Natural killer cell (primary cell): ENCODE measurements around the gene KLHL21. TPM values are rescaled to one million over a fixed set of nuclear protein-coding genes. Genes with fewer than 3 reads are reported as not detected.
A peak's percentile ranks its signal among the peaks of the same experiment; 100 is the strongest.

Source experiments
- ATAC-seq, 3 donors: fragments of 150-1000 bp in 2 of 3; fragments of 200-7000 bp in 1 of 3; cut with Tn5 transposase; 1 replicate in 1 of 3; 2 replicates in 2 of 3; pipeline ENCODE4 v1.10.0; 2021; ENCODE audit warnings: mild to moderate bottlenecking in 2 of 3, moderate library complexity in 2 of 3
- DNase-seq, 2 donors: peaks; one replicate each; pipeline versions ENCODE4 v3.0.0 to v3.0.0-alpha.2; 2013 to 2021; ENCODE audit warnings: mixed read lengths in 1 of 2
- H3K27ac ChIP-seq: one replicate; pipeline ENCODE4 v1.5.1; 2013; ENCODE audit warnings: mild to moderate bottlenecking, low read length
- H3K27me3 ChIP-seq: one replicate; pipeline ENCODE4 v1.6.1; 2013; ENCODE audit warnings: low read length; ENCODE audit not compliant: control insufficient read depth, insufficient read depth
- H3K36me3 ChIP-seq: one replicate; pipeline ENCODE4 v1.6.1; 2013; ENCODE audit warnings: low read length; ENCODE audit not compliant: control insufficient read depth, insufficient read depth
- H3K4me1 ChIP-seq: one replicate; pipeline ENCODE4 v1.6.1; 2013; ENCODE audit warnings: low read length; ENCODE audit not compliant: control insufficient read depth, insufficient read depth
- H3K4me3 ChIP-seq: one replicate; pipeline ENCODE4 v1.5.1; 2013; ENCODE audit warnings: low read length
- H3K9me3 ChIP-seq: one replicate; pipeline ENCODE4 v1.6.1; 2013; ENCODE audit warnings: low read length; ENCODE audit not compliant: control insufficient read depth, insufficient read depth
- H3K27ac Mint-ChIP-seq, 2 donors: one replicate each; pipeline ENCODE4 v1.8.0; 2022; ENCODE audit warnings: mild to moderate bottlenecking in 2 of 2, mixed read lengths in 2 of 2, moderate library complexity in 1 of 2
- H3K27me3 Mint-ChIP-seq, 2 donors: one replicate each; pipeline ENCODE4 v1.8.0; 2022; ENCODE audit warnings: low read depth in 2 of 2, mixed read lengths in 2 of 2
- H3K36me3 Mint-ChIP-seq: one replicate; pipeline ENCODE4 v1.8.0; 2022; ENCODE audit warnings: mixed read lengths
- H3K4me1 Mint-ChIP-seq, 2 donors: one replicate each; pipeline ENCODE4 v1.8.0; 2022; ENCODE audit warnings: mixed read lengths in 2 of 2
- H3K4me3 Mint-ChIP-seq: one replicate; pipeline ENCODE4 v1.8.0; 2022; ENCODE audit warnings: mild to moderate bottlenecking, moderate library complexity, mixed read lengths
- H3K9me3 Mint-ChIP-seq, 2 donors: one replicate each; pipeline ENCODE4 v1.8.0; 2022; ENCODE audit warnings: mixed read lengths in 2 of 2
- WGBS: methylation state at CpG from one replicate; pipeline ENCODE4 v1.1.7; 2013; ENCODE audit warnings: missing lambda C conversion rate; ENCODE audit not compliant: insufficient coverage; 5-methylcytosine and 5-hydroxymethylcytosine counted together
- intact Hi-C: fragments of 100-400 bp; cut with micrococcal nuclease; formaldehyde crosslinking; loops from one replicate; pipeline ENCODE4 v1.14.2; 2022
- total RNA-seq, 4 donors: library from RNA; stranded (reverse); fragments of 120-200 nt in 1 of 4; gene quantifications; one replicate each; pipeline versions ENCODE4 v1.2.3 to v1.2.4, GENCODE V29; 2013 to 2022
- TF ChIP-seq, protein P1 (sequence below): fragments of 200-600 bp; IDR thresholded peaks from one replicate; pipeline ENCODE4 v1.8.0; 2022; ENCODE audit warnings: antibody characterized with exemption

The KLHL21 gene
- total RNA-seq, 3 donors from 2014 or later (not counting 1 experiment from before 2014, with no cell fraction given), result 23.5 to 37.8 (median 28.9) TPM

GRCh38 chr1:6596886-6597776 is 5.5 kb downstream of the KLHL21 start:
- no peak overlapping the region for H3K4me3 Mint-ChIP-seq
- Histone ChIP-seq H3K4me1 (peaks cover 50% of the 10 kb centered on the region), H3K4me3 (no peak overlapping the region), H3K27ac (no peak overlapping the region), H3K36me3 (peaks cover 47% of the 10 kb centered on the region), H3K9me3 (no peaks in the 10 kb centered on the region), H3K27me3 (no peaks in the 10 kb centered on the region)
- ATAC-seq, result no peak
- intact Hi-C loops, result no loop called here
- TF ChIP-seq, protein P1, sequence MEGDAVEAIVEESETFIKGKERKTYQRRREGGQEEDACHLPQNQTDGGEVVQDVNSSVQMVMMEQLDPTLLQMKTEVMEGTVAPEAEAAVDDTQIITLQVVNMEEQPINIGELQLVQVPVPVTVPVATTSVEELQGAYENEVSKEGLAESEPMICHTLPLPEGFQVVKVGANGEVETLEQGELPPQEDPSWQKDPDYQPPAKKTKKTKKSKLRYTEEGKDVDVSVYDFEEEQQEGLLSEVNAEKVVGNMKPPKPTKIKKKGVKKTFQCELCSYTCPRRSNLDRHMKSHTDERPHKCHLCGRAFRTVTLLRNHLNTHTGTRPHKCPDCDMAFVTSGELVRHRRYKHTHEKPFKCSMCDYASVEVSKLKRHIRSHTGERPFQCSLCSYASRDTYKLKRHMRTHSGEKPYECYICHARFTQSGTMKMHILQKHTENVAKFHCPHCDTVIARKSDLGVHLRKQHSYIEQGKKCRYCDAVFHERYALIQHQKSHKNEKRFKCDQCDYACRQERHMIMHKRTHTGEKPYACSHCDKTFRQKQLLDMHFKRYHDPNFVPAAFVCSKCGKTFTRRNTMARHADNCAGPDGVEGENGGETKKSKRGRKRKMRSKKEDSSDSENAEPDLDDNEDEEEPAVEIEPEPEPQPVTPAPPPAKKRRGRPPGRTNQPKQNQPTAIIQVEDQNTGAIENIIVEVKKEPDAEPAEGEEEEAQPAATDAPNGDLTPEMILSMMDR, result no peak
- 92% methylated on average over 14 of the region's 15 CpGs for WGBS
- no peaks in the 10 kb centered on the region for H3K27me3 Mint-ChIP-seq
- DNase-seq, result no peak
- no peak overlapping the region for H3K27ac Mint-ChIP-seq
- no peaks in the 10 kb centered on the region for H3K36me3 Mint-ChIP-seq
- H3K9me3 Mint-ChIP-seq, result no peaks in the 10 kb centered on the region
- H3K4me1 Mint-ChIP-seq, result peaks cover 43 to 53% of the 10 kb centered on the region in 2 donors

GRCh38 chr1:6596351-6596750 is 6.3 kb downstream of the KLHL21 start:
- peaks cover 53% of the 10 kb centered on the region for H3K4me1 ChIP-seq

DNA sequence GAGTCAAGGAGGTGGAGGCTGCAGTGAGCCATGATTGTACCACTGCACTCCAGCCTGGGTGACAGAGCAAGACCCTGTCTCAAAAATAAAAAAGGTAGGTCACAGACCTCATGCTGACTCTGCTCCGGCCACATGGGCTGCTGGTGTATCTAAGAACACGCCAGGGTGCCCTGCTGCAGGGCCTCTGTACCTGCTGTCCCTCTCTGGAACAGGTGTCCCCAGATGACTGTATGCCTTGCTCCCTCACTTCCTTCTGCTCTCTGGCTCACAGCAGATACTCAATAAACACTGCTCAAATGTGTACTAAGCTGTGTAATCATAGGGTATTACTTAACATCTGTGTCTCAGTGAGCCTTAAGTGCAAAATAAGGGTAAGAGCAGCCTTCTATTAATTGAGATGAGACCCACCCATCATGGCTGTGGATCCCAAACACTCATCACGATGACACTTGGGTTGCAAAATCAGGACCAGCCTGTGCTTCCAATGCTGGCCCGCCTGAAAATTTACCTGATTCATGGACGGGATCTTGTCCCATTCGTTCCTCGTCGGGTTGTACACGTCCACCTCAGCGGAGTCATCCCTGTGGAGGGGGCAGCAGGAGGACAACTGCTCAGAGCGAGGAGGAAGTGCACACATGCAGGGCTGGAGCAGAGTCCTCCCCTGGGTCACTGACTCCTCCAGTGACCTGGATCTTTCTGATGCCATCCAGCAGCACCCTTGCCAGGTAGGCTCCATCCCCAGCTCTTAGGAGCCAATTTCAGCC is 7.5 kb downstream of the KLHL21 start:
- Mint-ChIP-seq H3K4me3 (no peak overlapping the region), H3K9me3 (no peaks in the 10 kb centered on the region), H3K27me3 (no peaks in the 10 kb centered on the region), H3K36me3 (no peaks in the 10 kb centered on the region), H3K4me1 (peaks cover 44 to 55% of the 10 kb centered on the region in 2 donors), H3K27ac (peak overlapping the region in 1 of 2 donors; percentile 27)
- H3K4me1 ChIP-seq, result peaks cover 49% of the 10 kb centered on the region
- ATAC-seq (no peak), DNase-seq (no peak)
- H3K9me3 ChIP-seq, result no peaks in the 10 kb centered on the region
- 95% methylated on average over 11 of the region's 11 CpGs for WGBS
- intact Hi-C loops, result no loop called here
- H3K27ac ChIP-seq, result no peak overlapping the region
- H3K4me3 ChIP-seq, result no peak overlapping the region
- H3K36me3 ChIP-seq, result peaks cover 52% of the 10 kb centered on the region
- no peaks in the 10 kb centered on the region for H3K27me3 ChIP-seq
- TF ChIP-seq, protein P1, result no peak

More at GRCh38 chr1:6596351-6596750, 6.3 kb downstream of the KLHL21 start:
- Mint-ChIP-seq H3K36me3 (no peaks in the 10 kb centered on the region), H3K4me1 (peaks cover 47 to 55% of the 10 kb centered on the region in 2 donors), H3K27me3 (no peaks in the 10 kb centered on the region), H3K4me3 (no peak overlapping the region), H3K9me3 (no peaks in the 10 kb centered on the region), H3K27ac (peak overlapping the region in 1 of 2 donors; percentile 27)
- 84% methylated on average over 7 of the region's 7 CpGs for WGBS
- DNase-seq (no peak), ATAC-seq (no peak)
- Histone ChIP-seq H3K4me3 (no peak overlapping the region), H3K27ac (no peak overlapping the region), H3K36me3 (peaks cover 50% of the 10 kb centered on the region), H3K9me3 (no peaks in the 10 kb centered on the region), H3K27me3 (no peaks in the 10 kb centered on the region)
- TF ChIP-seq, protein P1, result no peak
- intact Hi-C loops, result no loop called here
